Activated CD8-positive, alpha-beta memory T cell treated with anti-CD3 and anti-CD28 coated beads for 48 hours (primary cell): Measurements from ENCODE around the gene SMPDL3B.
"Not testable (repeated sequence)": the region's sequence is repeated elsewhere in the genome, so short reads cannot be mapped to it uniquely, and the experiment has no call there.

Source experiments
- DNase-seq, 3 experiments: peaks; one replicate each; pipeline ENCODE4 v3.0.0-alpha.2; 2020; ENCODE audit warnings: low read depth in 2 of 3, low spot score in 2 of 3

SMPDL3B gene

GRCh38 chr1:27970401-27970800 lies 35.6 kb downstream of the SMPDL3B start:
- DNase-seq = no peak

GRCh38 chr1:27971674-27972073 lies 36.9 kb downstream of the SMPDL3B start:
- no peak for DNase-seq

- no peak for DNase-seq
These were observed 37.3 kb downstream of the SMPDL3B start for GRCh38 chr1:27972141-27972540.

- DNase-seq = no peak
These were observed 39.1 kb downstream of the SMPDL3B start for GRCh38 chr1:27973771-27974416.

GRCh38 chr1:27974417-27974781 lies 39.6 kb downstream of the SMPDL3B start:
- DNase-seq = no peak

- DNase-seq = no peak
These were observed 44.5 kb downstream of the SMPDL3B start for GRCh38 chr1:27979151-27979858.

GRCh38 chr1:27979859-27980201 lies 45.0 kb downstream of the SMPDL3B start:
- no peak for DNase-seq

- DNase-seq = no peak
These were observed 45.5 kb downstream of the SMPDL3B start for GRCh38 chr1:27980216-27980845.

- no peak for DNase-seq
These were observed 46.3 kb downstream of the SMPDL3B start for GRCh38 chr1:27981145-27981544.

- no peak for DNase-seq
These were observed 56.2 kb downstream of the SMPDL3B start for GRCh38 chr1:27990920-27991537.

GRCh38 chr1:27992276-27992675 lies 57.5 kb downstream of the SMPDL3B start:
- peak in 1 of 3 experiments; percentile 6 for DNase-seq

- no peak for DNase-seq
These were observed 58.4 kb downstream of the SMPDL3B start for GRCh38 chr1:27993241-27993640.

GRCh38 chr1:27994060-27994459 lies 59.3 kb downstream of the SMPDL3B start:
- no peak for DNase-seq

GRCh38 chr1:27994526-27994925 lies 59.7 kb downstream of the SMPDL3B start:
- DNase-seq = not testable (repeated sequence)

- no peak for DNase-seq
These were observed 64.3 kb downstream of the SMPDL3B start for GRCh38 chr1:27999055-27999454.

- DNase-seq = no peak
These were observed 67.8 kb downstream of the SMPDL3B start for GRCh38 chr1:28002600-28002999.

- DNase-seq = not testable (repeated sequence)
These were observed 68.3 kb downstream of the SMPDL3B start for GRCh38 chr1:28003117-28003516.
